Type B pancreatic cell (in vitro differentiated cells): Measurements from ENCODE around the gene SPIB. TPM values are rescaled to one million over a fixed set of nuclear protein-coding genes. Genes with fewer than 3 reads are reported as not detected.
A peak's percentile ranks its signal among the peaks of the same experiment; 100 is the strongest.

Experiments
- DNase-seq: peaks from one replicate; pipeline ENCODE4 v3.0.0; 2021; ENCODE audit warnings: mixed read lengths; ENCODE audit not compliant: unreplicated experiment; ENCODE audit errors: extremely low spot score
- H3K27ac Mint-ChIP-seq: 2 replicates; pipeline ENCODE4 v1.8.0; 2021; ENCODE audit warnings: mild to moderate bottlenecking, mixed read lengths
- H3K27me3 Mint-ChIP-seq: 2 replicates; pipeline ENCODE4 v1.8.0; 2021; ENCODE audit warnings: mixed read lengths
- H3K36me3 Mint-ChIP-seq: 2 replicates; pipeline ENCODE4 v1.8.0; 2021; ENCODE audit warnings: mixed read lengths
- H3K4me1 Mint-ChIP-seq: one replicate; pipeline ENCODE4 v1.8.0; 2021; ENCODE audit warnings: mixed read lengths; ENCODE audit not compliant: unreplicated experiment
- H3K4me3 Mint-ChIP-seq: 2 replicates; pipeline ENCODE4 v1.8.0; 2021; ENCODE audit warnings: mild to moderate bottlenecking, mixed read lengths
- H3K9me3 Mint-ChIP-seq: 2 replicates; pipeline ENCODE4 v1.8.0; 2021; ENCODE audit warnings: mixed read lengths
- CTCF ChIP-seq: fragments of 200-600 bp; sonication (generic); conservative IDR thresholded peaks from 2 replicates; pipeline ENCODE4 v1.5.0; 2021; ENCODE audit warnings: antibody characterized with exemption, mild to moderate bottlenecking
- total RNA-seq: library from RNA; stranded (reverse); gene quantifications from 2 replicates; pipeline ENCODE4 v1.2.1, GENCODE V29; 2021; ENCODE audit warnings: low replicate concordance

The SPIB gene
- total RNA-seq, 1 donor from 2014 or later: 2.6 TPM

GRCh38 chr19:50425581-50425980 is 6.8 kb downstream of the SPIB start:
- Mint-ChIP-seq H3K4me1 (peaks cover 4% of the 10 kb centered on the region), H3K27ac (no peak overlapping the region), H3K27me3 (peaks cover 15% of the 10 kb centered on the region), H3K9me3 (no peaks in the 10 kb centered on the region), H3K4me3 (no peak overlapping the region), H3K36me3 (no peaks in the 10 kb centered on the region)
- TF ChIP-seq CTCF: no peak
- no peak for DNase-seq

GRCh38 chr19:50427318-50427925 is 8.7 kb downstream of the SPIB start:
- Mint-ChIP-seq H3K27ac (no peak overlapping the region), H3K4me3 (no peak overlapping the region), H3K27me3 (peaks cover 21% of the 10 kb centered on the region), H3K4me1 (peaks cover 12% of the 10 kb centered on the region), H3K36me3 (no peaks in the 10 kb centered on the region), H3K9me3 (no peaks in the 10 kb centered on the region)
- no peak for DNase-seq
- no peak for TF ChIP-seq CTCF

GRCh38 chr19:50427997-50428425 is 9.3 kb downstream of the SPIB start:
- no peak overlapping the region for H3K4me3 Mint-ChIP-seq
- no peak for TF ChIP-seq CTCF
- no peaks in the 10 kb centered on the region for H3K36me3 Mint-ChIP-seq
- H3K27me3 Mint-ChIP-seq: peaks cover 23% of the 10 kb centered on the region
- H3K27ac Mint-ChIP-seq: peak overlapping the region; percentile 46
- H3K4me1 Mint-ChIP-seq: peaks cover 15% of the 10 kb centered on the region
- no peak for DNase-seq
- H3K9me3 Mint-ChIP-seq: no peaks in the 10 kb centered on the region

GRCh38 chr19:50428772-50429463 is 10.2 kb downstream of the SPIB start:
- H3K36me3 Mint-ChIP-seq: no peaks in the 10 kb centered on the region
- DNase-seq: no peak
- peak overlapping the region; percentile 65 for H3K4me3 Mint-ChIP-seq
- no peaks in the 10 kb centered on the region for H3K9me3 Mint-ChIP-seq
- peaks cover 18% of the 10 kb centered on the region for H3K4me1 Mint-ChIP-seq
- H3K27ac Mint-ChIP-seq: no peak overlapping the region
- peaks cover 25% of the 10 kb centered on the region for H3K27me3 Mint-ChIP-seq
- TF ChIP-seq CTCF: no peak

- Mint-ChIP-seq H3K4me3 (peak overlapping the region; percentile 93), H3K9me3 (no peaks in the 10 kb centered on the region), H3K36me3 (no peaks in the 10 kb centered on the region), H3K27me3 (peaks cover 31% of the 10 kb centered on the region), H3K27ac (peak overlapping the region; percentile 88), H3K4me1 (peaks cover 24% of the 10 kb centered on the region)
- no peak for TF ChIP-seq CTCF
- DNase-seq: no peak
Observed at GRCh38 chr19:50430888-50431342, 12.2 kb downstream of the SPIB start.
